Measurements from ENCODE around the gene ZNF710. TPM values are rescaled to one million over a fixed set of nuclear protein-coding genes. Genes with fewer than 3 reads are reported as not detected.

The ZNF710 gene
- total RNA-seq, 1 experiment from 2014 or later = 40.7 TPM

GRCh38 chr15:90074916-90075315, 73.8 kb downstream of the ZNF710 start:
- Histone ChIP-seq H3K4me2 (ENCODE audit: insufficient read depth, insufficient read length, low read length) (no peak overlapping the region), H2AFZ (ENCODE audit: low read length) (no peak overlapping the region), H3K23me2 (ENCODE audit: insufficient read length, low read depth, low read length, poor library complexity, severe bottlenecking) (no peaks in the 10 kb centered on the region), H2BK5ac (ENCODE audit: insufficient read length, low read length) (no peak overlapping the region), H3K79me1 (ENCODE audit: insufficient read depth, low read depth, low read length, poor library complexity, severe bottlenecking) (no peaks in the 10 kb centered on the region), H3K23ac (ENCODE audit: insufficient read length, low read depth, low read length) (no peak overlapping the region), H2BK120ac (ENCODE audit: low read depth, low read length, poor library complexity, severe bottlenecking) (no peak overlapping the region), H3K9me3 (ENCODE audit: control insufficient read depth, low read depth, low read length) (no peaks in the 10 kb centered on the region), H3T11ph (ENCODE audit: low read length) (no peak overlapping the region), H4K8ac (replicated peaks; ENCODE audit: insufficient read length, low read depth, low read length) (no peak overlapping the region), H3K27me3 (ENCODE audit: insufficient read depth, low read length) (no peaks in the 10 kb centered on the region), H2AK5ac (ENCODE audit: insufficient read length, low read length) (no peak overlapping the region), H3K4me1 (ENCODE audit: insufficient read depth, low read length) (no peaks in the 10 kb centered on the region; the same call in 1 of the 2 replicates), H2BK15ac (ENCODE audit: low read depth, low read length) (no peak overlapping the region), H4K5ac (ENCODE audit: insufficient read length, low read depth, low read length) (no peak overlapping the region), H3K27ac (ENCODE audit: insufficient read length, low read depth, low read length) (no peak overlapping the region), H3K9ac (ENCODE audit: extremely low read depth, insufficient read length, low read length) (no peak overlapping the region), H4K20me1 (ENCODE audit: control insufficient read depth, insufficient read depth, insufficient read length) (peaks cover 2% of the 10 kb centered on the region), H3K18ac (ENCODE audit: insufficient read length, low read depth, low read length) (no peak overlapping the region), H3K79me2 (ENCODE audit: insufficient read depth, low read length) (no peaks in the 10 kb centered on the region), H2BK20ac (ENCODE audit: low read depth, low read length, poor library complexity, severe bottlenecking) (no peak overlapping the region), H3K4ac (ENCODE audit: low read depth, low read length) (no peak overlapping the region), H3K56ac (ENCODE audit: insufficient read length, low read depth, low read length) (no peak overlapping the region), H2BK12ac (ENCODE audit: insufficient read length, low read depth, low read length) (no peak overlapping the region), H3K14ac (ENCODE audit: insufficient read depth, low read length) (no peak overlapping the region; the same call in 1 of the 2 replicates), H4K91ac (ENCODE audit: insufficient read length, low read depth, low read length) (no peak overlapping the region)
- H3K4me3 Mint-ChIP-seq = no peak overlapping the region
- no peak for TF ChIP-seq CTCF (conservative IDR thresholded peaks at IDR 0.05)
- H3K9me3 Mint-ChIP-seq = no peaks in the 10 kb centered on the region
- no CpG with 5 or more reads among the region's 5 CpGs for WGBS (ENCODE audit: extremely low coverage, insufficient read length, low lambda C conversion rate)
- peaks cover 18 to 20% of the 10 kb centered on the region in 2 experiments for H3K4me1 Mint-ChIP-seq
- peaks cover 2 to 25% (median 11%) of the 10 kb centered on the region in 3 experiments; a peak in 3 of 7 replicates for H3K36me3 Mint-ChIP-seq (ENCODE audit: insufficient read depth in 1 of 3, low read depth in 3 of 3)
- H3K27ac Mint-ChIP-seq = no peak overlapping the region
- no peak for DNase-seq
- no peaks in the 10 kb centered on the region for H3K27me3 Mint-ChIP-seq (ENCODE audit: low read depth)
